COR-L47 (cell line): ENCODE measurements around the gene MPZL1.

ENCODE experiments used
- DNase-seq: peaks from one replicate; lab custom pipeline; 2025; lab: John Stamatoyannopoulos, UW

MPZL1 gene

GRCh38 chr1:167695756-167696561 lies 25.8 kb upstream of the MPZL1 start:
- no peak for DNase-seq

- no peak for DNase-seq
Measured at GRCh38 chr1:167697667-167698141, 24.1 kb upstream of the MPZL1 start.

GRCh38 chr1:167698313-167698712 lies 23.5 kb upstream of the MPZL1 start:
- DNase-seq = no peak

GRCh38 chr1:167701510-167701909 lies 20.3 kb upstream of the MPZL1 start:
- no peak for DNase-seq

GRCh38 chr1:167703557-167703956 lies 18.2 kb upstream of the MPZL1 start:
- DNase-seq = no peak

- no peak for DNase-seq
Measured at GRCh38 chr1:167704715-167705114, 17.1 kb upstream of the MPZL1 start.

- no peak for DNase-seq
Measured at GRCh38 chr1:167705250-167705649, 16.5 kb upstream of the MPZL1 start.

- no peak for DNase-seq
Measured at GRCh38 chr1:167706363-167706762, 15.4 kb upstream of the MPZL1 start.

- DNase-seq = no peak
Measured at GRCh38 chr1:167706931-167707877, 14.6 kb upstream of the MPZL1 start.

GRCh38 chr1:167707942-167708341 lies 13.8 kb upstream of the MPZL1 start:
- no peak for DNase-seq

GRCh38 chr1:167708940-167709389 lies 12.8 kb upstream of the MPZL1 start:
- no peak for DNase-seq

GRCh38 chr1:167710836-167711235 lies 10.9 kb upstream of the MPZL1 start:
- DNase-seq = no peak

GRCh38 chr1:167711797-167712196 lies 10.0 kb upstream of the MPZL1 start:
- DNase-seq = no peak

GRCh38 chr1:167713330-167714081 lies 8.3 kb upstream of the MPZL1 start:
- no peak for DNase-seq

- no peak for DNase-seq
Measured at GRCh38 chr1:167714098-167714438, 7.7 kb upstream of the MPZL1 start.

GRCh38 chr1:167714439-167715156 lies 7.2 kb upstream of the MPZL1 start:
- peak; percentile 78 for DNase-seq

- DNase-seq = peak; percentile 75
Measured at GRCh38 chr1:167715157-167715999, 6.4 kb upstream of the MPZL1 start.

GRCh38 chr1:167716000-167716271 lies 5.8 kb upstream of the MPZL1 start:
- DNase-seq = no peak

- DNase-seq = no peak
Measured at GRCh38 chr1:167717351-167717750, 4.4 kb upstream of the MPZL1 start.

GRCh38 chr1:167718914-167719691 lies 2.7 kb upstream of the MPZL1 start:
- DNase-seq = no peak
